Measurements from ENCODE around the gene RNASE11. TPM values are rescaled to one million over a fixed set of nuclear protein-coding genes. Genes with fewer than 3 reads are reported as not detected.
"Not testable (repeated sequence)": the region's sequence is repeated elsewhere in the genome, so short reads cannot be mapped to it uniquely, and the experiment has no call there.

The RNASE11 gene
- total RNA-seq, 2 donors from 2014 or later: not detected

DNA sequence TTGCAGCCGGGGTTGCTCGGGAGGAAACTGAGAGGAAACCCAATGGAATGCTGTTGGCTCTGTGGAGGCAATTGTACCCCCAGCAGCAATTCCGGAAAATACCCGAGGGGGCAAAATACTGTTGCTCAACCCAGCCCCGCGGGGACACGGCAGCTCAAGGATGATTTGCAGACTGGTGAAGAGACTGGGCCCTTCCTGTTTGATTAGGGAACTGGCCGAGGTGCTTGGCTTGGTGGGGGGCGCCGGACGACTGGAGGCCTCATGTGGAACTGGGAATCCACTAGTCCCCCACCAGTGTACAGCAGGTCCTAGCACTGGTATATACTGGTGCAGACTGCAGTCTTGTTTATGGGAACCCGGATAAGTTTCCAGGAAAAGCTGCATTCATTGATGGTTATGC, 13.7 kb upstream of the RNASE11 start:
- intact Hi-C loops (cut with DNase I): loop anchor here (10.0 kb wide), 3 partner anchors 67 to 277 kb away; partner anchors contain the start of gene CCNB1IP1 (in 1 of the 2)
- no peak for DNase-seq (ENCODE audit: low spot score)

DNA sequence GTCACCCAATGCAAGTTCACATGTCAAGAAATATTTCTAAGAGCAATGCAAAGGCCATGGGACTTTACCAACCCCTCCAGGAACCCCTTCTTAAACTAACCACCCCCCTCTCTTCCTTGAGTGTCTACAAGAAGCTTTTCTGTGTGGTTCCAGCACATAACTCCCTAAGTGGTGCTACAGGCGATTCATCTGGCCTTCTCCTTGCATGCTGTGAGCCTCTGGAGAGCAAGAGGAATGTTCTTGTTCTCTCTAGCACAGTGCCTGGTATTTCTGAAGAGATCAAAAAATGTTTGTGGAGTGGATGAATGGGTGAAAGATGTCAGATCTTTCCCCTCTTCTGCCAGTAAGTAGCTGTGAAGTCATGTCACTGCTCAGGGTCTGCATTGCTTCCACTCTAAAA, 9.3 kb upstream of the RNASE11 start:
- intact Hi-C loops (cut with DNase I): no loop called here
- no peak for DNase-seq (ENCODE audit: low spot score)

DNA sequence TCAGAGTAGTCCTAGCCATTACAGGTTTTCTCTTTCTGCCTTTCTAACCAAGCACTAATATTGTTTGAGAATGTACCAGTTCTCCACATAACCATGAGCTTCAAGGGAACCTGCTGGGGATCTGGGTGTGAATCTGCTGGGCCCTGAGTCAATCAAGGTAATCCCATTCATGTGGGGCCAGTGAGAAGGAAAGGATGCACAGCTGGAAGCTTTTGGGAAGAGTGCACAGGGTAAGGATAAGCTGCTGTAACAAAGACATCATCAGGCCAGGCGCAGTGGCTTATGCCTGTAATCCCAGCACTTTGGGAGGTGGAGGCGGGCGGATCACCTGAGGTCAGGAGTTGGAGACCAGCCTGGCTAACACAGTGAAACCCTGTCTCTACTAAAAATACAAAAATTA, 7.9 kb upstream of the RNASE11 start:
- intact Hi-C loops (cut with DNase I): not testable (repeated sequence)

DNA sequence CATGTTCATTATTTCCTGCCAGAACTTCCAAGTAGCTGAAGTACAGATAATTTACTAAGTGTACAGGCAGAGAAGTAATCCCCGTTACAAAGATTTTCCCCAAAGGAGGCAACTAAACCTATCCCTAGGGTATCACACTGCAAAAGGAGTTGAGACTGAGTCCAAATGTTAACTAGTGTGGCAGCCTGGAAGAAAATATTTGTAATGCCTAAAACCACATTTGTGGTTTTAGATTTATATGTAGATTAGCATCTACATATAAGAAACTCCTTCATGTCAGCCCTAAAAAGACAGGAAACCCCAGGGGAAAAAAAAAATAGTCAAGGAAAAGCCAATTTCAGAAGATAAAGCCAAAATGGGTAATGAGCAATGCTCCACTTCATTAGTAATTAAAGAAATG, 4.8 kb upstream of the RNASE11 start:
- intact Hi-C loops (cut with DNase I): no loop called here
- no peak for DNase-seq (ENCODE audit: low spot score)

More for the DNA sequence above, 7.9 kb upstream of the RNASE11 start:
- not testable (repeated sequence) for DNase-seq (ENCODE audit: low spot score)

DNA sequence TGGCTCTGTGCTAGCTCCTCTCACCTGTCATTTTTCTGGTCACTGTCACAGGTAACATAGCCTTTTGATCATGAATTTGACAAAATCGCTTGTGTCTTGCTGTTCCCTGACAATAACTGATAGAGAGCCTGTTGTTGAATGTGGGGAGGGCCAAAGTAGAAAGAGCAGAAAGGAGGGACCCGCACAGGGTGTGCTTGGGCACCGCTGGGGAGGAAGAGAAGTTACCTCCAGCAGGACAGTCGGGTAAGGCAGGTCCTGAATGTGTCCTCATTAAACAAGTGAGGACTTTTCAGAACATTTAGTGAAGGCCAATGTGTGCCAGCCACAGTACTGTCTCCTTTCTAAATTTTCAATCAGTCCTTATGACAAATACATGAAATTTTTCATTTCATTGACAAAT, 3.4 kb upstream of the RNASE11 start, which contains the start of gene RNASE12:
Gene RNASE12, minus strand, starts transcription at position 142 of the 400 bp plus-strand sequence. CDS start 653 bp downstream, outside the sequence.
- intact Hi-C loops (cut with DNase I): no loop called here
- DNase-seq (ENCODE audit: low spot score): no peak

DNA sequence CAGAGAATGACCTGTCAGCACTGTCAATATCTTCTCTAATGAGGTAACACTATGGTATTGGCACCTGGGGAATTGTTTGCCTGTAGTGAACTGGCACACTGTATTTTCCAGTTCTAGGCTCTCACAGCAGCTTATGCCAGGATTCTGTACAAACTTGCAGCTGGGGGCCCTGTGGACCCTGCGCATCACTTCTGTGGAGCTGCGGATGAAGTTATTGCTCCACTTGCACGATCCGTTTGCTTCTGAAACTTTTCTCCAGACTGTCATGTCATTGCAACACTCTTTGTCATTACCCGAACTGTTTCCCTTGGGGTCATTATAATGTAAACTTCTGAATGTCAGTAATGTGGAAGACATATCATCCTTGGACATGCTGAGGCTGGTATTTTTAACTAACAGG, 3.9 kb downstream of the RNASE11 start:
- intact Hi-C loops (cut with DNase I): no loop called here

DNA sequence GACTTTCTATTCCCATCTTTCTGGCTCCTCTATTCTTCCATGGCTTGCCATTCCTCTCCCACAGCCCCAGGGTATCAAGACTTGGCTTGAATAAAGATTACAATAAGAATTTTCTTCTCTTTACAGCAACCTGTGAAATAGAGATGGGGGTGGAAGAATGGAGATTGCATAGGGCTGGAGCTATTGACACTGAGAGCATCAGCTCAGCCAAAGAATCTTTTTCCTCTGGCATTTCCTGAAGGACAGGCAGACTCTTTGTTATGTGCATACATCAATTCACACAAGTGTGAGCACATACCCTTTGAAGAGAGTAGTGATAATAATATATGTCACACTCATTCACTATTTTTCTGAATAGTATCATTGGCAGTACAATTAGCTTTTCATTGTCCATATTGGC, 4.7 kb downstream of the RNASE11 start:
- no peak for DNase-seq (ENCODE audit: low spot score)
- intact Hi-C loops (cut with DNase I): no loop called here

More for the DNA sequence above, 3.9 kb downstream of the RNASE11 start:
- DNase-seq (ENCODE audit: low spot score): no peak

DNA sequence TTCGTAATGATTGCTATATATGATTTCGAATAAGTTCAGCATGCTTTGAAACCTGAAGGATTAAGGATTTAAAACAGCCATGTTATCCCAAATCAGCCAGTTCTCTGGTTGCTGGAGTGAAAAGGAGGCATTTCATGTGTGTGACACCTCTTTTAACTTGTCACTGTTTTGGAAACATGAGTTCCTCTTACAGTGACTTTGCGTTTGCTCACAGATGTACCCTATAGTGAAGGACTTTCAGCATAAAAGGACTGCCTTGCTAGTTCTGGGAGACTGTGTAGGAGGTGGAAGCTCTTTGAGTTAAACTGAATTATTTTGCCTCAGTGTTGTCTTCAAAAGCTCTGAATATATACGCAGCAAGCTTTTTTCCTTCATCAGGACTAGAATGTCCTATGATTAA, 7.6 kb downstream of the RNASE11 start:
- intact Hi-C loops (cut with DNase I): no loop called here
- no peak for DNase-seq (ENCODE audit: low spot score)

DNA sequence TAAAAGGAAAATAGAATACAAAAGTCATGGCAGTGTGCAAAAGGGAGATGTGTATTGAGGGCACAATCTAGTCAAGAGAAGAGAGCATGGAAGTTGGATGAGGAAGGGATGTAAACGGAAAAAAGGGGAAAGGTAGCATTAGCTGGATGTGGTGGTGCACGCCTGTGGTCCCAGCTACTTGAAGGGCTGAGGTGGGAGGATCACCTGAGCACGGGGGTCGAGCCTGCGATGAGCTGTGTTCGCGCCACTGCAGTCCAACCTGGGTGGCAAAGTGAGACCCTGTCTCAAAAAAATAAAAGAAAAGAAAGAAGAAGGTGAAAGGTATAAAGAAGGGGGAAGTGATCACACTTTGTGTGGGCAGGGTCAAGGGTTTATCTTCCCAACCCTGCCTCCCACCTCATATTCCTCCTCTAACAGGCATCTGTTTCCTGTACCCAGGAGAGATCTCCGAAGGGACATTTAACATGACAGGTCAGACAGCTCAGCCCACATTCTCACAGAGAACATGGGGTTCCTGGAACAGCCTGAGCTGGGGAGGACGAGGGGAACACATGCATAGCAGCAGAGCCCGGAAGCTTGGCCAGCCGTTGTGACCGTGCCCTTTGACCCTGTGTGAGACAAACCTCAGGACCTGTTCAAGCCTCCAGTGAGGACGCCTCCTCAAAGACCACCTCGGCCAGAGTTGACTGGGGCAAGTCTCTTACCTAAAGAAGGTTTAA, 8.9 kb downstream of the RNASE11 start:
- DNase-seq (ENCODE audit: low spot score): no peak
- intact Hi-C loops (cut with DNase I): no loop called here

DNA sequence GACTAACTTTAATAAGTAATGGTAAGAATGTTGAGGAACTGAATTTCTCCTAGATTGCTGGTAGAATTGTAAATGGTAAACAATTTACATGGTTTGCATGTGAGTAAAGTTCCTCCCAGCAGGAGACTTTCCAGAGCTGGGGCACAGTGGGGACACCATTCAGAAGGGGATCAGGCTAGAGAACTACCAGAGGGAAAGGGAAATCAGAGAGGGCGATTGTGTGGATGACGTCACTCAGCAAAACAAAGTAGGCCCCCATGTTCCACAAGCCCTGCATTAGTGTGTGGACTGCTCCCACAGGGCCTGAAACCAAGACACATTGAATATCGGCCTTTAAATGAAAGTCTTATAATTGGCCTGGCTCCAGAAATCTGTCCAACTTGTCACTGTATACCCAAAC, 9.5 kb downstream of the RNASE11 start:
- intact Hi-C loops (cut with DNase I): no loop called here
- DNase-seq (ENCODE audit: low spot score): no peak

DNA sequence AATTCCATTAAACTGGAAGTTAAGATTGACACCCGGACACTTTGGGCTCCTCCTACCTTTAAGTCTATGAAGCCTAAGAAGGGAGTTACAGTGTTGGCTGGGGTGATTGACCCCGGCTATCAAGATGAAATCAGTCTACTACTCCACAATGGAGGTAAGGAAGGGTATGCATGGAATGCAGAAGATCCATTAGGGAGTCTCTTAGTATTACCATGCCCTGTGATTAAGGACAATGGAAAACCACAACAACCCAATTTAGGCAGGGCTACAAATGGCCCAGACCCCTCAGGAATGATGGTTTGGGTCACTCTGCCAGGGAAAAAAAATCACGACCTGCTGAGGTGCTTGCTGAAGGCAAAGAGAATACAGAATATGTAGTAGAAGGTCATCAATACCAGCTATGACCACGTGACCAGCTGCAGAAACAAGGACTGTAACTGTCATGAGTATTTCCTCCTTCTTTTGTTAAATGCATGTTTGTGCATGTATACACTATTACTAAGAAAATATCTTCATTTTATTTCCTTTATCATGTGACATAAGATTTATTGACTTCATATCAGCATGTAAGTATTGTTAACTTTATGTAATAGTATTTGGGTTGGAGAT, 15.3 kb downstream of the RNASE11 start:
- intact Hi-C loops (cut with DNase I); DNase-seq (ENCODE audit: low spot score): not testable (repeated sequence)

DNA sequence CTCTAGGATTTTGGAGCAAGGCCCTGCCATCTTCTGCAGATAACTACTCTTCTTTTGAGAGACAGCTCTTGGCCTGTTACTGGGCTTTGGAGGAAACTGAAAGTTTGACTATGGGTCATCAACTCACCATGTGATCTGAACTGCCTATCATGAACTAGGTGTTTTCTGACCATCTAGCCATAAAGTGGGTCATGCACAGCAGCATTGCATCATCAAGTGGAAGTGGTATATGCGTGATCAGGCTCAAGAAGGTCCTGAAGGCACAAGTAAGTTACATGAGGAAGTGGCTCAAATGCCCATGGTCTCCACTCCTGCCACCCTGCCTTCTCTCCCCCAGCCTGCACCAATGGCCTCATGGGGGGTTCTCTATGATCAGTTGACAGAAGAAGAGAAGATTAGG, 17.1 kb downstream of the RNASE11 start:
- DNase-seq (ENCODE audit: low spot score); intact Hi-C loops (cut with DNase I): not testable (repeated sequence)

DNA sequence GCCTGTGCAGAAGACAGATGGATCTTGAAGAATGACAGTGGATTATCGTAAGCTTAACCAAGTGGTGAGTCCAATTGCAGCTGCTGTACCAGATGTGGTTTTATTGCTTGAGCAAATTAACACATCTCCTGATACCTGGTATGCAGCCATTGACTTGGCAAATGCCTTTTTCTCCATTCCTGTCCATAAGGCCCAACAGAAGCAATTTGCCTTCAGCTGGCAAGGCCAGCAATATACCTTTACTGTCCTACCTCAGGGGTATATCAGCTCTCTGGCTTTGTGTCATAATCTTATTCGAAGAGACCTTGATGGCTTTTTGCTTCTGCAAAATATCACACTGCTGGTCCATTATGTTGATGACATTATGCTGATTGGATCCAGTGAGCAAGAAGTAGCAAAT, 17.9 kb downstream of the RNASE11 start:
- DNase-seq (ENCODE audit: low spot score); intact Hi-C loops (cut with DNase I): not testable (repeated sequence)

DNA sequence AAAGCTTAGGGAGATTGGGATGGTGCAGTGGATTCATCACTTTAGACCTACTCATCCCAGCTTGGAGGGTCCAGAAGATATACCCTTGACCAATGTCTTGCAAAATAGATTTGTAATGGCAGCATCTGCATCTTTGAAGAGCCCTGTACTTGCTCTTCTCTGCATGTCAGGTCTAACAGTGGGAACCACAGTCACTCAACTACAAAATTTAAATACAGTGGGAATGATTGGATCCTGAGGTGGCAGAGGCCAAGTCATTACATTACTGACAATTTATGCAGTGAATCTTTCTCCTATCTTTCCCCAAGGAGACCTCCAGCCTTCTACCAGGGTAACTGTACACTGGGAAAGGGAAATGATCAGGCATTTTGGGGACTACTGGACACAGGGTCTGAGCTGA, 18.7 kb downstream of the RNASE11 start:
- no peak for DNase-seq (ENCODE audit: low spot score)
- intact Hi-C loops (cut with DNase I): no loop called here

DNA sequence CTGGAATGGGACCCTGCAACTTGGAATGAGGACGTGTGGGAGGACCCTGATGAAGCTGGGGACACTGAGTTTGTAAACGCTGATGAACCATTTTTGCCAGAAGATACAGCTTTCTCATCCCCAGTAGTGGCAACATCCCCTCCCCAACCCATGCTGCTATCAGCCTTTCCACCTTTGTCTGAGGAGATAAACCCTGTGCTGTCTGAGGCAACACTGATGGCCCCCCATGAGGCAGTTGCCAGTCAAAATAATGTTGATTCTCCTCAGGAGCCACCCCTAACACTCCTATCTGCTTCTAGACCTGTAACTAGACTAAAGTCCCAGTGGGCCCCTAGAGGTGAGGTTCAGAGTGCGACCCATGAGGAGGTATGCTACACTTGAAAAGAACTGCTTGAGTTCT, 19.4 kb downstream of the RNASE11 start:
- intact Hi-C loops (cut with DNase I): no loop called here

DNA sequence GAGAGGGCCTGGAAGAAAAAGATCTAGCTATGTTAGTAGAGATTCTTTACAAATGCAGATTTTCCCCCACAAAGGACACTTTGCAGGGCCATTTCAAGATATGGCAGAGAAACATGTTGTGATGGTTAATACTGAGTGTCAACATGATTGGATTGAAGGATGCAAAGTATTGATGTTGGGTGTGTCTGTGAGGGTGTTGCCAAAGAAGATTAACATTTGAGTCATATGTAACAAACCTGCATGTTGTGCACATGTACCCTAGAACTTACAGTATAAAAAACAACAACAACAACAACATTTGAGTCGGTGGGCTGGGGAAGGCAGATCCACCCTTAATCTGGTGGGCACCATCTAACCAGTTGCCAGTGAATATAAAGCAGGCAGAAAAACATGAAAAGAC, 20.6 kb downstream of the RNASE11 start:
- DNase-seq (ENCODE audit: low spot score); intact Hi-C loops (cut with DNase I): not testable (repeated sequence)

More for the DNA sequence above, 19.4 kb downstream of the RNASE11 start:
- no peak for DNase-seq (ENCODE audit: low spot score)

DNA sequence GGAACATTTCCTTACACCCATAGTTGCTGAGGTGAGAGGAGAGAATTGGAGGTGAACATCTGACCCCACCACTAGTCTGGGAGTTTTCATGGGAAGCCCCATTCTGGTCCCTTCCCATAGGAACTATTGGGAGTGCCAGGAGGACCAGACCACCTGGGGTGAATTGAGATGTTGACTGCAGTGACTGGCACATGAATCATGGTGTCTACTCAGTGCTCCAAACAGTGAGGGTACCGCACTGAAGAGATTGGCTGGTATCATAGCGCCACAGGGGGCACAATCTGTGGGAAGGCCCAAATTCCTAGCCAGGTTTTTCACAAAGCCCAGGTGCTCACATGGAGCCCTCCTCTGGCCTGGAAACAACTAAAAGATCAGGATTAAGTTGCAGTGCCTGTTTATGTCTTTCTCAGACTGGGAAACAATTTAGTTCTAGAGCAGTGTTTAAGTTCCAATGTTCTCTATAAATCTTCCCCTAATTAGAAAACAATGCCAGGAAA, 23.3 kb downstream of the RNASE11 start:
- intact Hi-C loops (cut with DNase I): no loop called here

DNA sequence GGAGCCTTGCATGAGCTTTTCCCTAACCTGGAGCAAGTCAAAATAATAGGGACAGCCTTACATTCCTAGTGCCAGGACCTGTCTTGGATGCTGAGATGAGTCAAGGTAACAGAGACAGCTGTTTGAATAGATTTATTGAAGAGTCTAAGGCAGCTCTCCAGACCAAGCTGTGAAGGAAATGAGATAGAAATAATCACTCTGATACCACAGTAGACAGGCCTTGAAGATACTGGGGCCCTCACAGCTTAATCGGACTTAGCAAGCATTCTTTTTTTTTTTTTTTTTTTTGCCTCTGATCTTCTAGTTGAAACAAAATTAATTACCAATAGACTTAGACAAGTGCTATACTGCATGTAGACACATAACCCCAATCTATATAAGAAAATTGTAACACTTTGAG, 23.8 kb downstream of the RNASE11 start:
- intact Hi-C loops (cut with DNase I): no loop called here
- no peak for DNase-seq (ENCODE audit: low spot score)

More for the DNA sequence above, 23.3 kb downstream of the RNASE11 start:
- DNase-seq (ENCODE audit: low spot score): no peak

DNA sequence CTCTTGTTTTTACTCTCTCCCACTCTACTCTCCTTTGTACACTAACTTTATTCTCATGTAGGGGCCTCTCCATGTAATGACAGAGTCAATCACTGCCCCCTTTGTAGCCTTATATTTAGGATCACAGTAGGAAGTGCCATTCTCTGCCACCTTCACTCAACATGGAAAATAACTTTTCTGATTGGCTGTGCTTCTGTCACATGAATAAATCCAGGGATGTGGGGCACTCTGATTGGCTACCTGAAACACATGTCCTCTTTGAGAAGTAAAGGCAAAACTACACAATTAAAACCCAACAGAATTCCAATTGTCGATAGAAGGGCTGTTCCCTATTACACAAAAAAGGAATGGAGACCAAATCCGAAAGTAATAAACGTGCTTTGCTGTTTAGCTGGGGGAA, 26.8 kb downstream of the RNASE11 start, which contains the start of gene RNASE9:
Gene RNASE9, minus strand, starts transcription at position 87 of the 400 bp plus-strand sequence.
- no peak for DNase-seq (ENCODE audit: low spot score)
- intact Hi-C loops (cut with DNase I): no loop called here

DNA sequence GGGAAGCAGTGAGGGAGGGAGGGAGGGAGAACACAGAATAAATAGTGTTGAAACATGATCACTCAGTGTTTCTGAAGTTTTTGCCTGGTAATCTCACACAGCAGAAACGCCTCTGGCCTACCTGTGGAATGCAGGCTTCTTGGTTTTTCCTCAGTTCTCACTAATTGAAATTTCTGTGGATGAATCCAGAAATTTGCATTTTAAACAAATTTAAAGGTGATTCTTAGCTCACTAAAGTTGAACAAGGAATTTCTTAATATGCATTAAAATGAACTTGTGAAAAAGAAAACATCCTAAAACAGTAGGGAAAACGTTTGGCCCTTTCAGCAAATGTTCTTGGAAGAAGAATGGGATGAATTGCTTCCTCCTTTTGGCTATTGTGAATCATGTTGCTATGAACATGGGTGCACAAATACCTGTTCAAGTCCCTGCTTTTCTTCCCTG, 28.3 kb downstream of the RNASE11 start:
- intact Hi-C loops (cut with DNase I): no loop called here
- no peak for DNase-seq (ENCODE audit: low spot score)

DNA sequence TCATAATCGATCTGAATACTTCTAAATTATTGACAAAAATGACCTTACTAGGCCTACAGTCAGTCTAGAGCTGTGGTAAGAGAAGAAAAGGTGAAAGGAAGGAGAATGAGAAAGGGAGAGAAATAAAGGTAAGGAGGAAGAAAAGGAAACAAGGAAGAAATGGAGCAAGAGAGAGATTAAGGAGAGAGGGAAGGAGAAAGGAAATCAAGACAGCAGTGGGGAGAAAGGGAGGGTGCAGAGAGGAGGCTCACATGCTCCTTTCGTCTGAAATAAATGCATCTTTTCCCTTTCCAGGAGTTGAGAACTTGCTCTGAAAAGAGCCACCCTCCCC, 30.6 kb downstream of the RNASE11 start:
- no peak for DNase-seq (ENCODE audit: low spot score)
- intact Hi-C loops (cut with DNase I): no loop called here

Data from posterior vena cava (tissue), 2 donors.